Endothelial cell of hepatic sinusoid (primary cell): ENCODE results near the gene KLK10.

Source experiments
- in situ Hi-C: cut with HindIII; loops from 2 replicates; pipeline ENCODE4 v1.10.0; 2017; ENCODE audit warnings: low sequenced_read_pairs

KLK10 gene

DNA sequence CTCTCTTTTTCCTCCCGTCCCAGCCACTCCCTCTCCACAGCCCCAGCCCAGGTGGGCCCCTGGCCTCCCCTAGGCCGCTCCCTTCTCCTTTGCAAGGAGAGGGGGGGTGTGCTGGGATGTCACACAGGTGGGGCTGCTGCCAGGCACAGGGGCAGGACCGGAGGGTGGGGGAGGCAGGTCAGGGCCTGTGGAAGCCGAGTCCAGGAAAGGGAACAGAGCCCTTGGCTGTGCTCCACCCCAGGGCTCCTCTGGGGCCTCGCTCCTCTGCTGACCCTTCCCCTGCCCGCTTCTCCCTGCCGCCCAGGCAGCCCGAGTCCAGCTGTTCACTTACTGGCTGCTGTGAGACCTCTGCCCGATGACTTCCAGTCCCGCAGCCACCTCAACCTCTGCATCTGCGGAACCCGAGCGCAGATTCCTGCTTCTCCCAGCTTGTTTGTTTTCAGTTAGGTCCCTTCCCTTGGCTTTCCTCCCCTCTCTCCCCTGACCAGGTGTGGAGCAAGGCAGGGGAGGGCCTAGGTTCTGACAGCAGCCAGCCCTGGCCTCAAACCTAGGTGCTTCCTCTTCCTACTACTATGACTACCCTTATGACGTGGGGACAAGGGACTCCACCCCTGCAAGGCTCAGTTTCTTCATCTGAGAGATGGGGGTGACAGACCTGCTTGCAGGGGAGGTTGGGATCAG is 7.8 kb upstream of the KLK10 start:
- in situ Hi-C loops, result loop anchor here (5.0 kb wide), 1 partner anchor 85 kb away; no protein-coding TSS in a partner anchor

DNA sequence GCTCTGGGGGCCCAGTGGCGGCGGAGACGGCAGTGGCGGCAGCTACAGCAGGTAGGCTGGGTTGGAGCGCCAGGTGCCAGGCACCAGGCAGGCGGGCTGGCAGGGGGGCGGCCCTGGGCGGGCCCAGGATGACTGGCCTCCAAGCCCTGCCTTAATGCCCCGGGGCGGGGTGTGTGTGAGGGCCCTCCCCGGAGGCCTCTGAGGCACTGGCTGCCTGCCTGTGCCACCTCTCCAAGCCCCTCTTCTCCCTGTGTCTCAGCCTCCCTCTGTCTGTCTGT is 7.0 kb upstream of the KLK10 start, which contains the start of gene KLK11:
KLK11 (minus strand) TSS at position 63 of the 278 bp plus-strand sequence. CDS start 985 bp downstream, outside the sequence.
- in situ Hi-C loops, result loop anchor here (5.0 kb wide), 1 partner anchor 86 kb away; no protein-coding TSS in a partner anchor

GRCh38 chr19:51025809-51026553 is 6.5 kb upstream of the KLK10 start:
- in situ Hi-C loops, result loop anchor here (5.0 kb wide), 1 partner anchor 86 kb away; no protein-coding TSS in a partner anchor

- in situ Hi-C loops, result loop anchor here (5.0 kb wide), 1 partner anchor 87 kb away; no protein-coding TSS in a partner anchor
These were observed 5.9 kb upstream of the KLK10 start for GRCh38 chr19:51025401-51025800.

DNA sequence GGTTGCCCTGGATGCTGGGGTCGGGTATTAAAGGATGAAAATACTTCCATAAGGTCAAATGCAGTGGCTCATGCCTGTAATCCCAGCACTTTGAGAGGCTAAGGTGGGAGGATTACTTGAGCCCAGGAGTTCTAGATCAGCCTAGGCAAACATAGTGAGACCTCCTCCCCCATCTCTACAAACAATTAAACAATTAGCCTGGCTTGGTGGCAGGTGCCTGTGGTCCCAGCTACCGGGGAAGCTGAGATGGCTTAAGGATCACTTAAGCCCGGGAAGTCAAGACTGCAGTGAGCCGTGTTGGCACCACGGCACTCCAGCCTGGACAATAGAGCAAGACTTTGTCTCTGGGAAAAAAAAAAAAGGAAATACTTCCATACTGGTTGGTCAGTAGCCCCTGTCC is 5.4 kb upstream of the KLK10 start:
- in situ Hi-C loops, result loop anchor here (5.0 kb wide), 1 partner anchor 87 kb away; no protein-coding TSS in a partner anchor

DNA sequence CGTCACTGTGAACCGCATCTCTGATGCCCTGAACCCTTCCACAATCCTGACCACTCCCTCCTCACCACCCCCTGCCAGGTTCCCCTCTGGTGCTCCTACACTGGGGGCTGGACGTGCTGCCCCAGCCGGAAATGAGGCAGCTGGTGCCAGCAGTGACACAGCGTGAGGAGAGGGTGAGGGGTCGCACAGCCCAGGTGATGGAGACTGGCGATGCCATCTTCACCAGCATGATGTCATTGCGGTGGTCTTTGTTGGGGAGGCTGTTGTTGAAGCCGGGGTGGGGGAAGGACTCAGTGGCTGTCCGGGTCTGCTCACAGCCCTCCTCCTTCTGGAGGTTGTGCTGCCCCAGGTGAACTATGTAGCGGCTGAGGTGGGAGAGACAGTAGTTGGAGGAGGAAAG is 4.4 kb upstream of the KLK10 start:
- in situ Hi-C loops, result no loop called here

GRCh38 chr19:51022526-51022925 is 3.0 kb upstream of the KLK10 start:
- in situ Hi-C loops, result no loop called here

- in situ Hi-C loops, result no loop called here
These were observed 1.6 kb upstream of the KLK10 start for GRCh38 chr19:51020988-51021651.

DNA sequence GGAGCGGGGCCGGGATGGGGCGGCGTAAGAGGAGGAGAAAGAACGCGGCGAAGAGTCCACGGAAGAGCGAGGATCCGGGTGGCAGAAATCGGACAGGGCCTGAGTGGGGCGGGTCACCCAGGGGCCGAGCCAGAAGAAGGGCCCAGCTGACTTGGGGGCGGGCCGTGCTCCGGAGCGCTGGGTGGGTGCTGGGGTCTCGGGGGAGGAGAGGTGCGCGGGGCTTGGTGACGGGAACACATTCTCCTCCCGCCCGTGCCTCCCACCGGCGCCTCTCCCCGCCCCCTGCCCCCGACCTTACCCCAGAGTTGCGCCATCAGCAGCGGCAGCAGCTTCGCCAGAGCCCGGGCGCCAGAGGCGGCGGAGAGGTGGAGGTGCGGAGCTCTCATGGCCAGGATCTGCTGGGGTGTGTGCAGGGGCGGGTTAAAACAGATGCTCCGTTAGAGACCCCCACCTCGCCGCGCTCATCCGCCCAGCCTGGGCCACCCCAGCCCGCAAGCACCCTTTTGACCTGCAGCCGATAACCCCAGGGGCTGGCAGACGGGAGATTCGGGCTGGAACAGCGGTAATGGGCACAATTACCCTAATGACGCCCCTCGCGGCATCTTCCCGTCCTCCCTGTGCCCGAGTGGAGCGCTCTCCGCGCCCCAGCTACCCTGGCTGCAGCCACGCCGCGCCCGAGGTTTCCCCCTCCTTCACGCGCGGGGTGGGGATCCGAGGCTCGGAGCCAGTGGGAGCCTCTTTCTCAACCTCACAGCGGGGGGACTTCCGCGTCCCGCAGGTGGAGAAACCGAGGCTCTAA is 565 bp downstream of the KLK10 start:
- in situ Hi-C loops, result no loop called here

GRCh38 chr19:51016798-51017683 is 2.5 kb downstream of the KLK10 start:
- in situ Hi-C loops, result no loop called here

GRCh38 chr19:51015691-51016267 is 3.7 kb downstream of the KLK10 start:
- in situ Hi-C loops, result no loop called here

GRCh38 chr19:51014242-51014641 is 5.3 kb downstream of the KLK10 start:
- in situ Hi-C loops, result no loop called here

GRCh38 chr19:51012661-51013190 is 6.8 kb downstream of the KLK10 start:
- in situ Hi-C loops, result no loop called here

GRCh38 chr19:51010066-51010795 is 9.3 kb downstream of the KLK10 start:
- in situ Hi-C loops, result no loop called here

DNA sequence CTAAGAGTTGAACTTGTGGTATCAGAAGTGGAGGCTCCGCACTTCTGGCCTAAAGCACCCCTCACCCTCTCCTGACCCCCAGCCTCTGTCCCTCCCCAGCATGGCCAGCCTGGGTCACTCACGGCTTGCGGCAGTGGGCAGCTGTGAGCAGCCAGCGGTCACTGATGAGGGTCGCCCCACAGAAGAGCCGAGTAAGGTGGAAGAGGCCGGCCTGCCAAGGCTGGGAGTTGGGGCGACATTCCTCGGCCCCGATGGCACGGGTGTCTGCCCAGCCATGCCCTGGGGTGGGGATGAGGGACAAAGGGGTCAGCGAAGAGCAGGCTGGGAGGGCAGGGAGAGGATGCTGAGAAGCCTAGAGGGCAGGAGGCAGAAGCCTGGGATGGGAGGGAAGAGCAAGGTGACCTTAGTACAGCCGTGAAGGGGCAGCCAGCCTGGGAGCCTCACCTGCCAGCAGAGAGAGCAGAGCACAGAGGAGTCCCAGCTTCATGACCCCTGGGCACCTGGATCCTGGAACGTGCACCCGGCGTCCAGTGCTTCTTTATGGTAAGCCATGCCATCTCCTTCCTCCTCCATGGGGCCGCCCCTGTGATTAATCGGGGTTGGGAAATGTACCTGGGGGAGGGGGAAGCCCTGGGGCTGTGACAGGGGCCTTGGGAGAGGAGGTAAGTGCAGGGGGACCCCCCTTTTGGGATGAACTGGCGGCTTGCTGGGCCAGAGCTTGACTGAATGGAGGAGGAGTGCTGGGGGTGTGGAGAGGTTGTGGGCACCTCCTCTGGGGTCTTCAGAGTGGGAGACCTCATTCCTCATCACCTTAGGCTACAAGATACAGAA is 10.2 kb downstream of the KLK10 start:
- in situ Hi-C loops, result no loop called here

DNA sequence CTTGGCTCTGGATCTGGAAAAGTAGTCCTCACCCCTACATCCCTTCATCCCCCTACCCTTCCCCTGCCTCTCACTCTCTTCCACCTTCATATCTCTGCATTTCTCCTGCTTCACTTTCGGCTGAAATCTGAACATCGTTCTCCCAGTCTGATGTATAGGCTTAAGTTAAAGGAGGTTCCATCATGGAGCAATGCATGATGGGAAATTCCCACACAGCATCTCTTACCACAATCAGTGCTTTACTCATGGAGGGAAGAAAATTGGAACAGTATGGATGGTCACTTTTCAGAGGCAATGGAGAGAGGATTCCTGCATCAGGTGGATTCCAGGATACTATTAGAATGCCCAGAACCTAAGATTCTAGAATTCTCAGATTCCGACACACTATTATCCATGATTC is 12.0 kb downstream of the KLK10 start:
- in situ Hi-C loops, result no loop called here

DNA sequence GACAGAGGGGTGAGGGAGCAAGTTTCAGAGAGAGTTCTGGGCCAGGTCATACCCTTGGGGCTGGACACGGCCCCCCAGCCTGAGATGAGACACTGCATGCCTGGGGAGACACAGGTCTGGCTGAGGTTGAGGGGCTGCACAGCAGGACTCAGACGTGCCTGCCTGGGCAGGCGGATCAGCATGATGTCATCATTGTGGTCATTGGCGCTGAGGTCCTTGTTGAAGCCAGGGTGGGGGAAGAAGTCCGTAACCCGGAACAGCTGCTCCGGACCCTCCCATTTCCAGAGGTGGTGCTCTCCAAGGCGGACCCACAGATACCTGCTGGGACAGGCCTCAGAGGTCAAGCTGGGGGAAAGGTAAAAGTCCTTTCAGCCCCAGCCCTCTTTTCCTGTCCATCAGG is 13.1 kb downstream of the KLK10 start:
- in situ Hi-C loops, result no loop called here

- in situ Hi-C loops, result no loop called here
These were observed 14.3 kb downstream of the KLK10 start for GRCh38 chr19:51005248-51005647.
